Endothelial cell of umbilical vein (primary cell): ENCODE results near the gene HOXD8. TPM values are rescaled to one million over a fixed set of nuclear protein-coding genes. Genes with fewer than 3 reads are reported as not detected.

ENCODE experiments used
- BruUV-seq: library from RNA; stranded (reverse); fragments of 400-500 nt; replicated peaks from 2 replicates; lab custom pipeline; 2021; lab: Mats Ljungman, UMichigan
- CTCF ChIA-PET: fragments of 300-600, 350-600 bp; sonication (Branson Sonifier 250); formaldehyde crosslinking; loops from one replicate; lab custom pipeline; 2021; ENCODE audit warnings: antibody characterized with exemption, inconsistent platforms; lab: Charles Lee
- POLR2A ChIA-PET: fragments of 300-600, 350-600 bp; sonication (Branson Sonifier 250); formaldehyde crosslinking; loops from one replicate; lab custom pipeline; 2021; ENCODE audit warnings: antibody characterized with exemption, inconsistent platforms; lab: Charles Lee
- DNase-seq: peaks from one replicate; pipeline ENCODE4 v3.0.0-alpha.2; 2011; ENCODE audit warnings: low read depth, low spot score
- FAIRE-seq: peaks from 2 replicates; lab custom pipeline; 2011; peaks lifted over from hg19 to GRCh38; lab: Jason Lieb, UNC
- H2AFZ ChIP-seq: 2 replicates; pipeline ENCODE4 v1.6.0; 2012; ENCODE audit warnings: low read depth, low read length, control low read depth, inconsistent platforms
- H3K27ac ChIP-seq: 2 replicates; pipeline ENCODE4 v1.5.1; 2011; ENCODE audit warnings: low read depth, mild to moderate bottlenecking, control low read depth, low read length, moderate library complexity; ENCODE audit not compliant: insufficient read depth
- H3K27me3 ChIP-seq, 2 experiments: 2 replicates each; pipeline versions ENCODE4 v1.6.0 to v1.6.1; 2011; ENCODE audit warnings: low read length in 2 of 2, mixed read lengths in 1 of 2; ENCODE audit not compliant: control insufficient read depth in 2 of 2, insufficient read depth in 2 of 2
- H3K36me3 ChIP-seq, 2 experiments: 2 replicates in 1 of 2; 3 replicates in 1 of 2; pipeline ENCODE4 v1.5.1; 2011; ENCODE audit warnings: low read length in 2 of 2, mild to moderate bottlenecking in 1 of 2, moderate library complexity in 1 of 2; ENCODE audit not compliant: control insufficient read depth in 2 of 2, insufficient read depth in 2 of 2; ENCODE audit errors: extremely low read depth in 1 of 2
- H3K4me1 ChIP-seq: 3 replicates; pipeline ENCODE4 v1.5.1; 2011; ENCODE audit warnings: mild to moderate bottlenecking, low read length; ENCODE audit not compliant: control insufficient read depth, insufficient read depth; ENCODE audit errors: extremely low read depth
- H3K4me2 ChIP-seq: 2 replicates; pipeline ENCODE4 v1.6.1; 2011; ENCODE audit warnings: low read length, control low read depth, mixed read lengths; ENCODE audit not compliant: insufficient read depth
- H3K4me3 ChIP-seq, 3 experiments: fragments of 200-600 bp in 1 of 3; sonication (generic), shearing (Covaris generic) in 1 of 3; replicated peaks in 1 of 3; 2 replicates each; pipeline ENCODE4 v1.5.1; 2011 to 2016; ENCODE audit warnings: control low read depth in 3 of 3, low read length in 3 of 3, mild to moderate bottlenecking in 2 of 3, inconsistent platforms in 1 of 3, low read depth in 1 of 3, moderate library complexity in 1 of 3; ENCODE audit not compliant: insufficient read depth in 1 of 3
- H3K79me2 ChIP-seq: 2 replicates; pipeline ENCODE4 v1.6.0; 2012; ENCODE audit warnings: low read length, inconsistent platforms; ENCODE audit not compliant: control insufficient read depth, insufficient read depth
- H3K9ac ChIP-seq: replicated peaks from 2 replicates; pipeline ENCODE3; 2011; ENCODE audit warnings: low read length, control low read depth; ENCODE audit not compliant: insufficient read depth; ENCODE audit errors: extremely low read depth
- H3K9me1 ChIP-seq: replicated peaks from 3 replicates; pipeline ENCODE4 v1.6.0; 2011; ENCODE audit warnings: mild to moderate bottlenecking, low read length; ENCODE audit not compliant: control insufficient read depth, insufficient read depth; ENCODE audit errors: extremely low read depth
- H3K9me3 ChIP-seq: replicated peaks from 2 replicates; pipeline ENCODE4 v1.5.1; 2012; ENCODE audit warnings: low read length, inconsistent platforms; ENCODE audit not compliant: control insufficient read depth, insufficient read depth
- H4K20me1 ChIP-seq: replicated peaks from 2 replicates; pipeline ENCODE3; 2011; ENCODE audit warnings: mild to moderate bottlenecking, low read length; ENCODE audit not compliant: control insufficient read depth, insufficient read depth; ENCODE audit errors: extremely low read depth
- EZH2 ChIP-seq: IDR thresholded peaks from 2 replicates; pipeline ENCODE4 v1.6.1; 2012; ENCODE audit warnings: borderline replicate concordance, low read depth, mild to moderate bottlenecking, moderate library complexity, low read length, inconsistent platforms; ENCODE audit not compliant: severe bottlenecking
- FOS ChIP-seq: IDR thresholded peaks from 2 replicates; pipeline ENCODE4 v1.6.1; 2011; ENCODE audit warnings: mild to moderate bottlenecking, low read length, moderate library complexity, borderline replicate concordance; ENCODE audit not compliant: insufficient read depth
- GATA2 ChIP-seq: IDR thresholded peaks from 2 replicates; pipeline ENCODE4 v1.7.0; 2011; ENCODE audit warnings: low read depth, mild to moderate bottlenecking, moderate library complexity, mixed read lengths, low read length; ENCODE audit not compliant: insufficient read length, insufficient read depth
- JUN ChIP-seq: IDR thresholded peaks from 2 replicates; pipeline ENCODE4 v1.6.1; 2011; ENCODE audit warnings: borderline replicate concordance, low read depth; ENCODE audit not compliant: insufficient read length, insufficient read depth
- MYC ChIP-seq: IDR thresholded peaks from one replicate; pipeline ENCODE4 v1.6.1; 2011; ENCODE audit warnings: mild to moderate bottlenecking, low read depth, low read length
- POLR2A ChIP-seq: IDR thresholded peaks from 2 replicates; pipeline ENCODE4 v1.6.1; 2012; ENCODE audit warnings: low read depth, mild to moderate bottlenecking, control low read depth, low read length
- POLR2AphosphoS5 ChIP-seq: IDR thresholded peaks from 2 replicates; pipeline ENCODE4 v1.6.1; 2012; ENCODE audit warnings: low read depth, mild to moderate bottlenecking, control low read depth, low read length, moderate library complexity; ENCODE audit not compliant: insufficient read depth
- dilution Hi-C: fragments of 300-500 bp; cut with MboI; formaldehyde crosslinking; loops from one replicate; pipeline ENCODE4 v1.15.0; 2019; ENCODE audit warnings: low sequenced_read_pairs; ENCODE audit not compliant: extremely low pct_ligation_motif_present
- intact Hi-C: fragments of 100-400 bp; cut with micrococcal nuclease; formaldehyde crosslinking; loops from one replicate; pipeline ENCODE4 v1.10.0; 2022
- polyA plus RNA-seq, 4 experiments: library from polyadenylated mRNA; depleted of rRNA in 3 of 4; stranded (reverse) in 3 of 4; unstranded in 1 of 4; fragments of >200 nt; gene quantifications; 2 replicates each; pipeline versions ENCODE4 v1.2.1 to v1.2.3, GENCODE V29; 2011 to 2012; ENCODE audit warnings: missing spikeins in 1 of 4
- total RNA-seq: library from RNA; stranded (reverse); gene quantifications from 2 replicates; pipeline ENCODE4 v1.2.3, GENCODE V29; 2021
- TF ChIP-seq, protein P1 (sequence below): IDR thresholded peaks from 2 replicates; pipeline ENCODE4 v1.6.1; 2011; ENCODE audit not compliant: insufficient read depth, insufficient read length
- TF ChIP-seq, protein P2 (sequence below), 2 donors: IDR thresholded peaks; 1 replicate in 1 of 2; 2 replicates in 1 of 2; pipeline ENCODE4 v1.5.1; 2011; ENCODE audit warnings: low read length in 2 of 2, mild to moderate bottlenecking in 2 of 2, moderate library complexity in 2 of 2, control low read depth in 1 of 2, inconsistent platforms in 1 of 2, low read depth in 1 of 2; ENCODE audit not compliant: insufficient read depth in 1 of 2; ENCODE audit errors: extremely low read depth in 1 of 2

HOXD8 gene
- total and polyA plus RNA-seq, 2 donors (not counting 3 experiments of a cell fraction or from before 2014, with no cell fraction given), result 6.4 to 15.6 TPM

GRCh38 chr2:176156807-176157498 is 27.4 kb downstream of the HOXD8 start, which contains the start of gene HOXD3:
Gene HOXD3 (plus strand): TSS chr2:176157307. CDS start chr2:176169115, 11,808 bp downstream.
- Histone ChIP-seq H3K4me3 (peak within 1 kb of the TSS; percentile 19 to 48 (median 21)), H3K27ac (no peak within 1 kb of the TSS), H3K4me2 (peak within 1 kb of the TSS; percentile 61), H3K27me3 (no peaks in the 10 kb centered on the region), H3K9me1 (no peaks in the 10 kb centered on the region), H3K9ac (peak within 1 kb of the TSS; percentile 29), H3K79me2 (no peaks in the 10 kb centered on the region), H3K36me3 (peaks cover 0 to 13% of the 10 kb centered on the region in 2 experiments), H3K9me3 (no peaks in the 10 kb centered on the region), H2AFZ (peak within 1 kb of the TSS; percentile 42), H4K20me1 (no peaks in the 10 kb centered on the region), H3K4me1 (no peaks in the 10 kb centered on the region)
- intact Hi-C loops (no loop called here), dilution Hi-C loops (no loop called here)
- CTCF ChIA-PET, result interaction anchor here (1.3 to 4.1 kb wide), 3 partner anchors 16 to 298 kb away, joined by 3 to 25 read pairs (median 6); no protein-coding TSS in a partner anchor
- TF ChIP-seq, protein P1, sequence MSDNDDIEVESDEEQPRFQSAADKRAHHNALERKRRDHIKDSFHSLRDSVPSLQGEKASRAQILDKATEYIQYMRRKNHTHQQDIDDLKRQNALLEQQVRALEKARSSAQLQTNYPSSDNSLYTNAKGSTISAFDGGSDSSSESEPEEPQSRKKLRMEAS, result no peak
- TF ChIP-seq JUN (no peak), POLR2AphosphoS5 (no peak), GATA2 (no peak), POLR2A (no peak), FOS (no peak), MYC (no peak), EZH2 (no peak)
- TF ChIP-seq, protein P2, sequence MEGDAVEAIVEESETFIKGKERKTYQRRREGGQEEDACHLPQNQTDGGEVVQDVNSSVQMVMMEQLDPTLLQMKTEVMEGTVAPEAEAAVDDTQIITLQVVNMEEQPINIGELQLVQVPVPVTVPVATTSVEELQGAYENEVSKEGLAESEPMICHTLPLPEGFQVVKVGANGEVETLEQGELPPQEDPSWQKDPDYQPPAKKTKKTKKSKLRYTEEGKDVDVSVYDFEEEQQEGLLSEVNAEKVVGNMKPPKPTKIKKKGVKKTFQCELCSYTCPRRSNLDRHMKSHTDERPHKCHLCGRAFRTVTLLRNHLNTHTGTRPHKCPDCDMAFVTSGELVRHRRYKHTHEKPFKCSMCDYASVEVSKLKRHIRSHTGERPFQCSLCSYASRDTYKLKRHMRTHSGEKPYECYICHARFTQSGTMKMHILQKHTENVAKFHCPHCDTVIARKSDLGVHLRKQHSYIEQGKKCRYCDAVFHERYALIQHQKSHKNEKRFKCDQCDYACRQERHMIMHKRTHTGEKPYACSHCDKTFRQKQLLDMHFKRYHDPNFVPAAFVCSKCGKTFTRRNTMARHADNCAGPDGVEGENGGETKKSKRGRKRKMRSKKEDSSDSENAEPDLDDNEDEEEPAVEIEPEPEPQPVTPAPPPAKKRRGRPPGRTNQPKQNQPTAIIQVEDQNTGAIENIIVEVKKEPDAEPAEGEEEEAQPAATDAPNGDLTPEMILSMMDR (IDR thresholded peaks at IDR 0.05; ENCODE audit: extremely low read depth in 1 of 2, insufficient read depth in 1 of 2, low read depth in 1 of 2, low read length in 2 of 2), result no peak
- DNase-seq (peak; percentile 25), FAIRE-seq (peak; percentile 35)
- BruUV-seq, result no TSS peak
- POLR2A ChIA-PET, result no interaction called here
